ENCODE measurements around the gene MPPED1. TPM values are rescaled to one million over a fixed set of nuclear protein-coding genes. Genes with fewer than 3 reads are reported as not detected.
A peak's percentile ranks its signal among the peaks of the same experiment; 100 is the strongest.

The MPPED1 gene
- total RNA-seq, 1 donor: not detected

- DNase-seq (ENCODE audit: low read depth): no peak
- TF ChIP-seq CTCF (IDR thresholded peaks at IDR 0.05; ENCODE audit: insufficient read depth, low read length): no peak
- H3K4me3 ChIP-seq (ENCODE audit: low read depth, low read length): no peak overlapping the region
Measured at GRCh38 chr22:43387815-43388214, 24.0 kb upstream of the MPPED1 start.

- no peak overlapping the region for H3K4me3 ChIP-seq (ENCODE audit: low read depth, low read length)
- peak; percentile 62 for DNase-seq (ENCODE audit: low read depth)
- peak; percentile 98 for TF ChIP-seq CTCF (IDR thresholded peaks at IDR 0.05; ENCODE audit: insufficient read depth, low read length)
Measured at GRCh38 chr22:43388420-43388851, 23.4 kb upstream of the MPPED1 start.

DNA sequence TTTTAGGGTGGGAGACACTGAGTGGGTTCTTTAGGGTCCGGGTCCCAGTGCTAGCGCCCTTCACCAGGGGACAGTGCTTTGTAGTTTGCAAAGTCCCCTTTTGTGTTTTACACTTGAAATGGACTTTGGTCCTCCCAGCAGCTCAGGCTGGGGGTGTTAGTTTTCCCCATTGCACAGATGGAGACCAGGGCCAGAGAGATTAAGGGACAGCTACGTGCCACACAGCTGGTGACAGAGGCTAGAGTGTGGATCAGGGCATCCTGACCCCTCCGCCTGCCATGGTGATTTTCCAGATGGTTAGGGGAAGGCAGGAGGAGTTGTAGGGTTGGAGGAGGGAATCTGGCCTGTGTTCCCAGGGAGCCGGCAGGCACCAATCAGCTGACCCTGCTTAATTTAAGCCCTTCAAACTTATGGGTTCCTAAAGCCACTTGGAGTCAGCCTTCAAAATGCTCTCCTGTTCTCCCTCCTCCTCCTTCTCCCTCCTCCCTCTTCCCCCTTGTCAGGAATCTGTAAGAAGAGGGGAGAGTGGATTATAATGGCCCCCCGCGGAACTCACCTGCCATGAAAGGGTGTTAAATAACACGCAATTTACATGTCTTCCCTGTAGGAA lies 22.5 kb upstream of the MPPED1 start:
- no peak for TF ChIP-seq CTCF (IDR thresholded peaks at IDR 0.05; ENCODE audit: insufficient read depth, low read length)
- no peak for DNase-seq (ENCODE audit: low read depth)
- no peak overlapping the region for H3K4me3 ChIP-seq (ENCODE audit: low read depth, low read length)

GRCh38 chr22:43390166-43390565 lies 21.6 kb upstream of the MPPED1 start:
- DNase-seq (ENCODE audit: low read depth): no peak
- TF ChIP-seq CTCF (IDR thresholded peaks at IDR 0.05; ENCODE audit: insufficient read depth, low read length): no peak
- H3K4me3 ChIP-seq (ENCODE audit: low read depth, low read length): no peak overlapping the region

DNA sequence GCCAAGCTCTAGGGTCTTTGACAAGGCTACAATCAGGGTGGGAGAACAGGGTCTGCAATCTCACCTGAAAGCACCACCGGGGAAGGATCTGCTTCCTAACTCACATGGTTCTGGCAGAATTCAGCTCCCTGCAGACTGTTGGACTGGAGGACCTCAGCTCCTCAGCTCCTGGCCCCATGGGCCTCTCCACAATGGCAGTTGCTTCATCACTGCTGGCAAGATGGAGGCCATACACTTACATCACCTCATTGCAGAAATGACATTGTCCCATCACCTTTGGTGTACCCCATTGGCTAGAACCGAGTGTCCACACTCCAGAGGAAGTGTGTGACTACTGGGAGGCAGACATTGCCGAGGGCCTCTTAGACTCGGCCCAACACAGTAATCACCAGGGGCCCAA lies 20.9 kb upstream of the MPPED1 start:
- no peak for DNase-seq (ENCODE audit: low read depth)
- no peak overlapping the region for H3K4me3 ChIP-seq (ENCODE audit: low read depth, low read length)
- no peak for TF ChIP-seq CTCF (IDR thresholded peaks at IDR 0.05; ENCODE audit: insufficient read depth, low read length)

DNA sequence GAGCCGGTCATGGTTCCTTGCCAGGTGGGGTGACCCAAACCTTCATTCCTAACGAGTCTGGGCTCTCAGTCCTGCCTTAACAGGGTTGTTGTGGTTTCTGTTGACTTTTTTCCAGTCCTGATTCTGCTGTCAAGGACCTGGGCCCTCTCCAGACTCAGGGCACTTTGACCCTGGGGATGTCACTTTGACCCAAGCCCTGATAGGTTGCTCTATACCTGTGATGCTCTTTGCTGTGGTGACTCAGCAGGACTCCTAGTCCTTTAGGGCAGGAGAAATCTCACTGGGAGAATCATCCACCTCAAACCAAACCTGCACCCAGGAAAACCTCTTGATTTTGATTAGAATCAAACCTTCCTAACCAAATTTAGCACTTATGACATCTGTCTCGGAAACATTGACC lies 20.5 kb upstream of the MPPED1 start:
- DNase-seq (ENCODE audit: low read depth): no peak
- TF ChIP-seq CTCF (IDR thresholded peaks at IDR 0.05; ENCODE audit: insufficient read depth, low read length): no peak
- no peak overlapping the region for H3K4me3 ChIP-seq (ENCODE audit: low read depth, low read length)

Data from fibroblast of the aortic adventitia (primary cell).